Naive B cell (primary cell): ENCODE data around the gene ALKBH4. TPM values are rescaled to one million over a fixed set of nuclear protein-coding genes. Genes with fewer than 3 reads are reported as not detected.
"Not testable (repeated sequence)": the region's sequence is repeated elsewhere in the genome, so short reads cannot be mapped to it uniquely, and the experiment has no call there.

ENCODE experiments used
- ATAC-seq, 2 donors: fragments of 150-1000 bp; cut with Tn5 transposase; 2 replicates each; pipeline ENCODE4 v1.10.0; 2021; ENCODE audit warnings: low read depth in 2 of 2, mild to moderate bottlenecking in 2 of 2, moderate library complexity in 2 of 2
- DNase-seq: peaks from one replicate; pipeline ENCODE4 v3.0.0; 2022
- H3K27ac Mint-ChIP-seq, 6 donors: one replicate each; pipeline ENCODE4 v1.8.0; 2020 to 2022; ENCODE audit warnings: mild to moderate bottlenecking in 6 of 6, mixed read lengths in 6 of 6, moderate library complexity in 5 of 6, inconsistent platforms in 2 of 6
- H3K27me3 Mint-ChIP-seq, 3 donors: one replicate each; pipeline ENCODE4 v1.8.0; 2021 to 2022; ENCODE audit warnings: mixed read lengths in 3 of 3, mild to moderate bottlenecking in 1 of 3
- H3K36me3 Mint-ChIP-seq, 2 donors: one replicate each; pipeline ENCODE4 v1.8.0; 2020 to 2022; ENCODE audit warnings: mixed read lengths in 2 of 2, inconsistent platforms in 1 of 2, mild to moderate bottlenecking in 1 of 2
- H3K4me1 Mint-ChIP-seq, 3 donors: one replicate each; pipeline ENCODE4 v1.8.0; 2020 to 2022; ENCODE audit warnings: mixed read lengths in 3 of 3, inconsistent platforms in 1 of 3, mild to moderate bottlenecking in 1 of 3, moderate library complexity in 1 of 3
- H3K4me3 Mint-ChIP-seq, 8 donors: one replicate each; pipeline ENCODE4 v1.8.0; 2020 to 2022; ENCODE audit warnings: mild to moderate bottlenecking in 8 of 8, mixed read lengths in 8 of 8, moderate library complexity in 8 of 8, inconsistent platforms in 2 of 8
- H3K9me3 Mint-ChIP-seq, 7 donors: one replicate each; pipeline ENCODE4 v1.8.0; 2020 to 2022; ENCODE audit warnings: mixed read lengths in 7 of 7, mild to moderate bottlenecking in 5 of 7, inconsistent platforms in 2 of 7, moderate library complexity in 1 of 7
- polyA plus RNA-seq, 6 donors: library from polyadenylated mRNA; unstranded; fragments of 300-500 nt; fragmentation: Illumina TruSeq; gene quantifications; one replicate each; pipeline ENCODE4 v1.2.3, GENCODE V29; 2021; ENCODE audit warnings: low read depth in 6 of 6

The ALKBH4 gene
- polyA plus RNA-seq, 6 donors from 2014 or later = 12.4 to 23.5 (median 19.0) TPM

DNA sequence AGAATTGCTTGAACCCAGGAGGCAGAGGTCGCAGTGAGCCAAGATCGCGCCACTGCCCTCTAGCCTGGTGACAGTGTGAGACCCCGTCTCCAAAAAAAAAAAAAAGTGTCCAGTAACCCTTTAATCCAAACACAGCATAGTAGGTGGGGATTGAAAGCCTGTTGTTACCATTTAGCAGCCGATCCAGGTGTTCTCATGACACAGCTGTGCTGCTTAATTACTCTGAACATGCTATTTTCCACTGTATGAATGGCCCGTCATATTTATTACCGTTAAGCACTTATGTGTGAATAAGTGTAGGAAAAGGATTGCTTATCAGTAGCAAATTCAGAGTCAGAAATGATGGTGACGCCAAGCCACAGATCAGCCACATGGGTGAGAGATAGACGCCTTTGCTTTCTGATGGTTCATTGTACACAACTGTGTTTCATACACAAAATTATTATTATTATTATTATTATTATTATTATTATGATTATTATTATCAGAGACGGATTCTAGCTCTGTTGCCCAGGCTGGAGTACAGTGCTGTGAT, 42.9 kb downstream of the ALKBH4 start:
- peak overlapping the region in 6 of 8 donors; percentile 55 to 94 (median 82) for H3K4me3 Mint-ChIP-seq
- peaks cover 0 to 5% of the 10 kb centered on the region in 2 donors for H3K36me3 Mint-ChIP-seq
- peaks cover 63 to 97% (median 70%) of the 10 kb centered on the region in 3 donors for H3K4me1 Mint-ChIP-seq
- H3K27me3 Mint-ChIP-seq = no peaks in the 10 kb centered on the region
- ATAC-seq = no peak
- no peak for DNase-seq
- peak overlapping the region; percentile 79 to 100 (median 92) for H3K27ac Mint-ChIP-seq
- no peaks in the 10 kb centered on the region for H3K9me3 Mint-ChIP-seq

DNA sequence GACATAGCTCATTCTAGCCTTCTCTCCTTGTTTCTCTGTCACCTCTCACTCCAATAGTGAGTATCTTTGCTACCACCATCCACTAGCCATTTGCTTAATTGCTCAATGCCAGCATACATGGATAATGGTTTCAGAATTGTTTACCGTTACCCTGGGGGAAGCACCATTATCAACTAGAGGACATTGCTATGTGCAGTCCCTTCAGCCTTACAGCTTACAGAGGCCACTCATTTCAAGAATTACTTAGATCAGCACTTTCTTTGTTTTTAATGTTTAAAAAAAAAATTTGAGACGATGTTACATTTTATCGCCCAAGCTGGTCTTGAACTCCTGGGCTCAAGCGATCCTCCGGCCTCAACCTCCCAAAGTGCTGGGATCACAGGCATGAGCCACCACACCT, 46.1 kb downstream of the ALKBH4 start:
- Mint-ChIP-seq H3K36me3 (peaks cover 0 to 5% of the 10 kb centered on the region in 2 donors), H3K27ac (peak overlapping the region in 5 of 6 donors; percentile 47 to 97 (median 84))

DNA sequence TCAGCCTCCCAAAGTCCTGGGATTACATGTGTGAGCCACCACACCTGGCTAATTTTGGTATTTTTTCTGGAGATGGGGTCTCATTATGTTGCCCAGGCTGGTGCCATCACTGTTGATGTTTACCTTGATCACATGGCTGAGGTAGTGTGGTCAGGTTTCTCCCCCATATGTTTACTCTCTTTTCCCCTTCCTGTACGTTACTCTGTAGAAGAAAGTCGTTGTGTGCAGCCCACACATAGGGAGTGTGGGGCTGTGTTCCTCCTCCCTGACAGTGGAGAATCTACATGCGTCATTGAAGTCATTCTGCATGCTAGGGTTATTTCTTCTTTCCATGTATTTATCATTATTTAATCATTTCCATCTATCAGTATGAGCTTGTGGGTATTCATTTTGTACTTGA, 47.6 kb downstream of the ALKBH4 start:
- ATAC-seq = peak; percentile 25 to 32
- H3K27ac Mint-ChIP-seq = peak overlapping the region; percentile 92 to 98 (median 96)

More for the DNA sequence above, 46.1 kb downstream of the ALKBH4 start:
- Mint-ChIP-seq H3K4me3 (peak overlapping the region in 5 of 8 donors; percentile 39 to 75 (median 63)), H3K27me3 (no peaks in the 10 kb centered on the region), H3K9me3 (no peaks in the 10 kb centered on the region), H3K4me1 (peaks cover 44 to 95% (median 59%) of the 10 kb centered on the region in 3 donors)
- DNase-seq (no peak), ATAC-seq (no peak)

DNA sequence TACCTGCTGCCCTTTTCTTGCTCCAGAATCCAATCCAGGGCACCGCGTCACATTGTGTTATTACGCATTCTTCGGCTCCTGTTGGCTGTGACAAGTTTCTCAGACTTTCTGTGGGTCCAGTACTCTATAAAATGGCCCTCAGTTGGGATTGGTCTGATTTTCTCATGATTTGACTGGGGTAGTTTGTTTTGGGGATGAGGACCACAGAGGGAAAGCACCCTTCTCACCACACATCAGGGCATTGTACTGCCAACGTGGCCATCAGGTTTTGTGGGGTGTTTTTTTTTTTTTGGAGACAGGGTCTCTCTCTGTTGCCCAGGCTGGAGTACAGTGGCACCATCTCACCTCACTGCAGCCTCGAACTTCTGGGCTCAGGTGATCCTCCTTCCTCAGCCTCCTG, 48.3 kb downstream of the ALKBH4 start:
- Mint-ChIP-seq H3K4me1 (peaks cover 44 to 95% (median 72%) of the 10 kb centered on the region in 3 donors), H3K36me3 (peaks cover 0 to 5% of the 10 kb centered on the region in 2 donors), H3K27ac (peak overlapping the region; percentile 92 to 98 (median 96)), H3K9me3 (no peaks in the 10 kb centered on the region), H3K27me3 (no peaks in the 10 kb centered on the region), H3K4me3 (peak overlapping the region; percentile 64 to 90 (median 84))
- DNase-seq (no peak), ATAC-seq (no peak)

More for the DNA sequence above, 47.6 kb downstream of the ALKBH4 start:
- Mint-ChIP-seq H3K36me3 (peaks cover 0 to 5% of the 10 kb centered on the region in 2 donors), H3K4me1 (peaks cover 44 to 93% (median 66%) of the 10 kb centered on the region in 3 donors), H3K27me3 (no peaks in the 10 kb centered on the region), H3K4me3 (peak overlapping the region; percentile 5 to 90 (median 75)), H3K9me3 (no peaks in the 10 kb centered on the region)
- DNase-seq = no peak

DNA sequence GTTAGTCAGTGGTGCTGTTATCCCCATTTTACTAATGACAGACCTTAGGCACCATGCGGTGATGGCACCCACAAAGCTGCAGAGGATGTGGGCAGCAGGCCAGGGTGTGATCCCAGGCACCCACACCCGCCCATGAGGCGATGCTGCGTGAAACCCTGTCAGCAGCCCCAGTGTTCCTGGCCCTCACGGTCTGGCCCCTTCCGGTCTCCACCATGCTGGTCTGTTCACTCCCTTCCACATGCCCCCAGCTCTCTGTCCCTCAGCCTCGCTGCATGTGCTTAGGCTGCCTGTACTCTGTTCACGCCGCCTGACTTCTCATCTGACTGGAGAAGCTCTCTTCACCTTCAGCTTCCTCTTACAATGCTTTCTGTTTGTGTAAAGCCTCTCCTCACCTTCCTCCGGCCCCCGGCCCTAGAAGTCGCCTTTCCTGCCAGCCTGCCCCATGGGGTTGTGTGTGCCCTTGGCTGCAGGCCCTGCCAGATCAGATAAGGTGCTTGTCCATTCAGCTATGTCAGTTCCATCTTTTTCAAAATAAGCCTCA, 48.9 kb downstream of the ALKBH4 start:
- Mint-ChIP-seq H3K27ac (peak overlapping the region; percentile 92 to 98 (median 96)), H3K4me3 (peak overlapping the region; percentile 64 to 90 (median 84)), H3K9me3 (no peaks in the 10 kb centered on the region), H3K27me3 (no peaks in the 10 kb centered on the region), H3K36me3 (peaks cover 0 to 5% of the 10 kb centered on the region in 2 donors), H3K4me1 (peaks cover 40 to 91% (median 67%) of the 10 kb centered on the region in 3 donors)
- ATAC-seq (peak; percentile 78 to 82), DNase-seq (peak; percentile 63)

DNA sequence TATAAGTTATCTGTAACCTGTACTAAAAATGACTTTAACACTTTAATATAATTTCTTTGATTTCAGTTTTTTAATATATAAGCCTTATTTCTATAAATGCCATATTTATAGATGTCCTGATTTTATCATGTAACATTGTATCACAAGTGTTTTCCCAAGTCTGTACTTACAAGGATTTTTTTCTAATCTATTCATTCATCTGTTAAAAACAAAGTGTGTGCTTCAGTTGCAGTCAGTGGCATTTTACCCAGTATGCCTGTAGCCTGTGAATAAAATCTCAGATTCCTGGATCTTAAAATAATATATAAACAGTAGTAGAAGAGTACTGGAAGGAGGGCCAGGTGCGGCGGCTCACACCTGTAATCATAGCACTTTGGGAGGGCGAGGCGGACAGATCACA, 51.1 kb downstream of the ALKBH4 start:
- Mint-ChIP-seq H3K36me3 (peaks cover 9 to 16% of the 10 kb centered on the region in 2 donors), H3K9me3 (peaks cover 0 to 4% (median 2%) of the 10 kb centered on the region in 7 donors), H3K4me1 (peaks cover 34 to 90% (median 66%) of the 10 kb centered on the region in 3 donors), H3K4me3 (no peak overlapping the region), H3K27ac (peak overlapping the region; percentile 12 to 92 (median 54)), H3K27me3 (no peaks in the 10 kb centered on the region)
- no peak for ATAC-seq
- no peak for DNase-seq

DNA sequence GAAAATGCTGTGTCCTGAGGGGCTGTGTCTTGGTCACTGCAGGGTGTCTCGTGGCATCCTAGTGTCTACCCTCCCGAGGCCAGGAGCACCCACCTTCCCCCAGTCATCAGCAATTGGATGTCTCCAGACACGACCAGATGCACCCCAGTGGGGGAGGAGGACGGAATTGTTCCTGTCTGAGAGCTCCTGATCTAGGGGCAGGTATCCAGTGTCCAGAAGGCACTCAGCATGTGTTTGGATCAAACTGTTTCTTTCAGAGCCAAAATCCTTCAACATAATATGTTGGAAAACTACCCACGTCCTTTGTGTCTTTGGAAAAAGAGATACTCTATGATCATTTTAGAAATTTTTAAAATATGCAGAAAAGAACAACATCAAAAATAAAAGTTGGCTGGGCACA, 51.6 kb downstream of the ALKBH4 start:
- peaks cover 35 to 90% (median 66%) of the 10 kb centered on the region in 3 donors for H3K4me1 Mint-ChIP-seq
- H3K36me3 Mint-ChIP-seq = peaks cover 9 to 13% of the 10 kb centered on the region in 2 donors
- peaks cover 0 to 4% (median 2%) of the 10 kb centered on the region in 7 donors for H3K9me3 Mint-ChIP-seq

DNA sequence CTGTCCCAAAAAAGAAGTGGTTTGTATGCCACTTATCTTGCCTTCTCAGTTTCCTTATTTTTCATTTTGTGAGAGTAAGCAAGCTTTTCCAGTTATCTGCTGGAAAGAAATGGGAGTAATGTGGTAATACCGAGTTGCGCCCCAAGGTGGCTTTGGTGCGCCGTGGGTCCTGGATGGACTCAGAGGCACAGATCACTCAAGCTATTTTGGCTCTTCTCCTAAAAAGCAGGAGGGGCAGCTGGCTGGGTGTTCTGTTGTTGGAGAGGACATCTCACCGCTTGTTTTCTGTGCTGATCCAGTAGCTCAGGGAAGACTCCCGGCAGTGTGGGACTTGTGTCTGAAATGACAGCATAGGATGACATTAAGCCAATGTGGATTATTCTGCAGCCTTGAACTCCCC, 52.1 kb downstream of the ALKBH4 start:
- Mint-ChIP-seq H3K4me1 (peaks cover 36 to 90% (median 66%) of the 10 kb centered on the region in 3 donors), H3K36me3 (peaks cover 9 to 19% of the 10 kb centered on the region in 2 donors), H3K27ac (peak overlapping the region in 3 of 6 donors; percentile 32 to 74 (median 41)), H3K9me3 (peaks cover 0 to 4% (median 2%) of the 10 kb centered on the region in 7 donors), H3K4me3 (peak overlapping the region in 1 of 8 donors; percentile 37), H3K27me3 (no peaks in the 10 kb centered on the region)
- no peak for DNase-seq
- ATAC-seq = no peak

More for the DNA sequence above, 51.6 kb downstream of the ALKBH4 start:
- Mint-ChIP-seq H3K27me3 (no peaks in the 10 kb centered on the region), H3K4me3 (peak overlapping the region in 1 of 8 donors; percentile 16), H3K27ac (peak overlapping the region in 4 of 6 donors; percentile 41 to 74 (median 67))
- ATAC-seq = no peak
- no peak for DNase-seq

DNA sequence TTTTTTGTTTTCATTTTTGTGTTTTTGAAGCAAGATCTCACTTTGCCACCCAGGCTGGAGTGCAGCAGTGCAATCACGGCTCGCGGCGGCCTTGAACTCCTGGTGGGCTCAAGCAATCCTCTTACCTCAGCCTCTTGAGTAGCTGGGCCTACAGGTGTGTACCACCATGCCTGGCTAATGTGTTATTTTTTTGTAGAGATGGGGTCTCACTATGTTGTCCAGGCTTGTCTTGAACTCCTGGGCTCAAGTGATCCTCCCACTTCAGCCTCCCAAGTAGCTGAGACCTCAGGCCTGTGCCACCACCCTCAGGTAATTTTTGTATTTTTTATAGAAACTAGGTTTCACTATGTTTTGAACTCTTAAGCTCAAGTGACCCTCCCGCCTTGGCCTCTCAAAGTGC, 53.7 kb downstream of the ALKBH4 start:
- no peaks in the 10 kb centered on the region for H3K27me3 Mint-ChIP-seq
- ATAC-seq (no peak), DNase-seq (no peak)
- peaks cover 0 to 4% (median 2%) of the 10 kb centered on the region in 7 donors for H3K9me3 Mint-ChIP-seq
- H3K4me3 Mint-ChIP-seq = no peak overlapping the region
- peaks cover 9 to 20% of the 10 kb centered on the region in 2 donors for H3K36me3 Mint-ChIP-seq
- H3K27ac Mint-ChIP-seq = peak overlapping the region in 3 of 6 donors; percentile 19 to 58 (median 56)
- peaks cover 23 to 77% (median 55%) of the 10 kb centered on the region in 3 donors for H3K4me1 Mint-ChIP-seq

DNA sequence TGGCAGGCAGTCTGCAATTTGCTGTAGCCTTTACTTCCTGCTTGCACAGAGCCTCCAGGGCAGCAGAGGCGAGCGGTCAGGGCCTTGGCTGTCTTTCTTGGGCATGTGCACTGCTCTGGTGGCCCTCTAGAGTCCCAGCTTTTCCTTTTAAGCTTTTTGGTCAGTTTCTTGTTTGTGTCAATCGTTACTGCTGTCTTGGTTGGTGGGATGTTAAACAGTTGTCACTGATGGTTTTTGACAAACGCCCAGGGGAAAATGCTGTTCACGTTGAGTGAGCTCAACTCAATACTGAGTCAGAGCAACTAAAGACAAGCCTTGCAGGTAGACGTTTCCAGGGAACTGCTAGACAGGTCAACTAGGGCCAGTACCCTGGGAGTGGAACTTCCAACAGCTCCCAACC, 54.5 kb downstream of the ALKBH4 start:
- H3K9me3 Mint-ChIP-seq = peaks cover 0 to 4% (median 2%) of the 10 kb centered on the region in 7 donors
- H3K27ac Mint-ChIP-seq = peak overlapping the region in 3 of 6 donors; percentile 75 to 87 (median 86)
- DNase-seq = no peak
- no peaks in the 10 kb centered on the region for H3K27me3 Mint-ChIP-seq
- ATAC-seq = no peak
- H3K4me1 Mint-ChIP-seq = peaks cover 19 to 73% (median 47%) of the 10 kb centered on the region in 3 donors
- H3K36me3 Mint-ChIP-seq = peaks cover 9 to 20% of the 10 kb centered on the region in 2 donors
- peak overlapping the region in 3 of 8 donors; percentile 4 to 23 (median 20) for H3K4me3 Mint-ChIP-seq

DNA sequence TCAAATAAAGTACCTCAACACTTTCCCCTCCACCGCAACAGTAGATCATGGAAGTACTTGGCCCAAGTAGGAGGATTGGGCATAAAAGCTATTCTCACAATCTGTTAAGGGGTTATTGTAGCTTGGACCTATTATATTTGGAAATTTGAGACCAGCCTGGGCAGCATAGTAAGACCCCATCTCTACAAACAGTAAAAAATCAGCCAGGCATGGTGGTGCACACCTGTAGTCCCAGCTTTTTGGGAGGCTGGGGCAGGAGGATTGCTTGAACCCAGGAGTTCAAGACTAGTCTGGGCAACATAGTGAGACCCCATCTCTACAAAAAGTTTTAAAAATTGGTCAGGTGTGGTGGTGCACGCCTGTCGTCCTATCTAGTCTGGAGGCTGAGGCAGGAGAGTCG, 55.3 kb downstream of the ALKBH4 start:
- Mint-ChIP-seq H3K27me3 (no peaks in the 10 kb centered on the region), H3K4me3 (peak overlapping the region in 1 of 8 donors; percentile 61), H3K4me1 (peaks cover 23 to 72% (median 48%) of the 10 kb centered on the region in 3 donors), H3K36me3 (peaks cover 9 to 20% of the 10 kb centered on the region in 2 donors), H3K9me3 (peaks cover 0 to 4% (median 2%) of the 10 kb centered on the region in 7 donors), H3K27ac (peak overlapping the region in 5 of 6 donors; percentile 84 to 97 (median 95))
- ATAC-seq (no peak), DNase-seq (no peak)

DNA sequence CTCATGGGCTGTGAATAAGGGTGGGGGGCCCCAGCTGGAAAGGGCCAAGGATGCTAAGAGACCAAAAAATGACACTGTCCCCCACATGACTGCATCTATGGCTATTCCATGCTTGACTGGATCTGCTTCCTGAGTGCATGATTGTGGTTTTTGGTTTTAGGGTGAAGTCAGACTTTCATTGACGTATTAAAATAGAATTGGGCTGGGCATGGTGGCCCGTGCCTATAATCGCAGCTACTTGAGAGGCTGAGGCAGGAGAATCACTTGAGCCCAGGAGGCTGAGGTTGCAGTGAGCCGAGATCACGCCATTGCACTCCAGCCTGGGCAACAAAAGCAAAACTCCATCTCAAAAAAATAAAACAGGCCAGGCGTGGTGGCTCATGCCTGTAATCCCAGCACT, 56.1 kb downstream of the ALKBH4 start:
- peak; percentile 75 for DNase-seq
- H3K27ac Mint-ChIP-seq = peak overlapping the region; percentile 84 to 97 (median 95)
- not testable (repeated sequence) for H3K27me3 Mint-ChIP-seq

DNA sequence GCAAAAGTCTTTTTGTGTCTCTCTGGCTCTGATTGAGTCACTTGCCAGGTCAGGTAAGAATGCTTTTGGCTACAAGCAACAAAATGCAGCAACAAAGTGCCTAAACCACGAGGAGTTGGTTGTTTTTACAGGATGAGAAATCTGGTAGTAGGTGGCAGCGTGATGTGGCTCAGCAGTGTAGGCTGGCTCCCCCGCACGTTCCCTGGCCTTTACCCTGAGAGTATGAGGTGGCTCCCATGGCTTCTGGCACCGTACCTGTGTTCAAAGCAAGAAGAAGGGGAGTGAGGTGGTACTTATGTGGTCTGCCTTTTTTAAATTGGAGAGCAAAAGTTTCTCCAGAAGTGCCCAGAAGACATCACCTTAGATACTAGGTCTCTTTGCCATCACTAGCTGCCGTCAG, 56.8 kb downstream of the ALKBH4 start:
- Mint-ChIP-seq H3K4me1 (peaks cover 23 to 67% (median 49%) of the 10 kb centered on the region in 3 donors), H3K36me3 (peaks cover 9 to 20% of the 10 kb centered on the region in 2 donors), H3K27ac (peak overlapping the region; percentile 84 to 97 (median 95)), H3K4me3 (peak overlapping the region in 7 of 8 donors; percentile 1 to 66 (median 19)), H3K27me3 (no peaks in the 10 kb centered on the region), H3K9me3 (peaks cover 0 to 4% (median 2%) of the 10 kb centered on the region in 7 donors)
- ATAC-seq = no peak
- DNase-seq = no peak

More for the DNA sequence above, 56.1 kb downstream of the ALKBH4 start:
- peak overlapping the region; percentile 1 to 66 (median 34) for H3K4me3 Mint-ChIP-seq
- not testable (repeated sequence) for H3K9me3 Mint-ChIP-seq
- H3K36me3 Mint-ChIP-seq = peaks cover 9 to 20% of the 10 kb centered on the region in 2 donors
- H3K4me1 Mint-ChIP-seq = peaks cover 23 to 69% (median 52%) of the 10 kb centered on the region in 3 donors
- ATAC-seq = peak; percentile 79 to 86
